ENCODE measurements around the gene RNF14.
"Not testable (repeated sequence)": the region's sequence is repeated elsewhere in the genome, so short reads cannot be mapped to it uniquely, and the experiment has no call there.

The RNF14 gene

GRCh38 chr5:142032747-142033631 is 64.1 kb downstream of the RNF14 start:
- no peak for DNase-seq (ENCODE audit: low read depth)
- no peak for TF ChIP-seq CTCF (IDR thresholded peaks at IDR 0.05; ENCODE audit: control insufficient read depth, insufficient read depth, low read depth, low read length, missing control alignments)
- no peak overlapping the region for H3K4me3 ChIP-seq (ENCODE audit: control insufficient read depth, low read depth, low read length)

GRCh38 chr5:142033632-142034567 is 65.0 kb downstream of the RNF14 start:
- DNase-seq (ENCODE audit: low read depth); H3K4me3 ChIP-seq (ENCODE audit: control insufficient read depth, low read depth, low read length): not testable (repeated sequence)

GRCh38 chr5:142034994-142035393 is 66.1 kb downstream of the RNF14 start:
- no peak for TF ChIP-seq CTCF (IDR thresholded peaks at IDR 0.05; ENCODE audit: control insufficient read depth, insufficient read depth, low read depth, low read length, missing control alignments)
- H3K4me3 ChIP-seq (ENCODE audit: control insufficient read depth, low read depth, low read length): no peak overlapping the region
- no peak for DNase-seq (ENCODE audit: low read depth)

- no peak for DNase-seq (ENCODE audit: low read depth)
- TF ChIP-seq CTCF (IDR thresholded peaks at IDR 0.05; ENCODE audit: control insufficient read depth, insufficient read depth, low read depth, low read length, missing control alignments): no peak
- no peak overlapping the region for H3K4me3 ChIP-seq (ENCODE audit: control insufficient read depth, low read depth, low read length)
Measured at GRCh38 chr5:142036918-142037317, 68.0 kb downstream of the RNF14 start.

GRCh38 chr5:142037599-142037998 is 68.7 kb downstream of the RNF14 start:
- H3K4me3 ChIP-seq (ENCODE audit: control insufficient read depth, low read depth, low read length): not testable (repeated sequence)

GRCh38 chr5:142038735-142039134 is 69.8 kb downstream of the RNF14 start:
- no peak overlapping the region for H3K4me3 ChIP-seq (ENCODE audit: control insufficient read depth, low read depth, low read length)
- DNase-seq (ENCODE audit: low read depth): no peak
- no peak for TF ChIP-seq CTCF (IDR thresholded peaks at IDR 0.05; ENCODE audit: control insufficient read depth, insufficient read depth, low read depth, low read length, missing control alignments)

More at GRCh38 chr5:142037599-142037998, 68.7 kb downstream of the RNF14 start:
- not testable (repeated sequence) for DNase-seq (ENCODE audit: low read depth)

Data from AG09309 (cell line).